GM18511 (cell line): ENCODE results near the gene OR2M5.

Experiments
- ATAC-seq: cut with Tn5 transposase; IDR thresholded peaks from one replicate; pipeline ENCODE4 v1.9.1; 2021; ENCODE audit warnings: mild to moderate bottlenecking, moderate library complexity; ENCODE audit not compliant: unreplicated experiment

The OR2M5 gene

GRCh38 chr1:248144513-248145198, at the start of gene OR2M5:
Gene OR2M5, plus strand, starts transcription at chr1:248145148. Its CDS starts 0 bp downstream, at chr1:248145148.
- ATAC-seq = no peak

- ATAC-seq = no peak
Observed at GRCh38 chr1:248098529-248098928, 46.4 kb upstream of the OR2M5 start.

- ATAC-seq = no peak
Observed at GRCh38 chr1:248102847-248103246, 42.1 kb upstream of the OR2M5 start.

- ATAC-seq = no peak
Observed at GRCh38 chr1:248111157-248111556, 33.8 kb upstream of the OR2M5 start.

- ATAC-seq = no peak
Observed at GRCh38 chr1:248114890-248115289, 30.1 kb upstream of the OR2M5 start.

- no peak for ATAC-seq
Observed at GRCh38 chr1:248127653-248128052, 17.3 kb upstream of the OR2M5 start.

- no peak for ATAC-seq
Observed at GRCh38 chr1:248136811-248137210, 8.1 kb upstream of the OR2M5 start.

- ATAC-seq = no peak
Observed at GRCh38 chr1:248140846-248141245, 4.1 kb upstream of the OR2M5 start.

GRCh38 chr1:248143311-248143710, 1.6 kb upstream of the OR2M5 start:
- ATAC-seq = no peak

- ATAC-seq = no peak
Observed at GRCh38 chr1:248152056-248152827, 7.3 kb downstream of the OR2M5 start.

GRCh38 chr1:248155927-248156326, 11.0 kb downstream of the OR2M5 start:
- no peak for ATAC-seq

GRCh38 chr1:248158758-248159157, 13.8 kb downstream of the OR2M5 start:
- ATAC-seq = no peak

- no peak for ATAC-seq
Observed at GRCh38 chr1:248164031-248164430, 19.1 kb downstream of the OR2M5 start.

- ATAC-seq = no peak
Observed at GRCh38 chr1:248165186-248165585, 20.2 kb downstream of the OR2M5 start.

- ATAC-seq = no peak
Observed at GRCh38 chr1:248174521-248174920, 29.6 kb downstream of the OR2M5 start, which contains the start of gene OR2M2. Gene OR2M2, plus strand, starts transcription at chr1:248174821. Its CDS starts 5,165 bp downstream, at chr1:248179986.

- no peak for ATAC-seq
Observed at GRCh38 chr1:248183996-248184395, 39.0 kb downstream of the OR2M5 start.

- no peak for ATAC-seq
Observed at GRCh38 chr1:248187363-248187762, 42.4 kb downstream of the OR2M5 start.

GRCh38 chr1:248189026-248189425, 44.1 kb downstream of the OR2M5 start:
- no peak for ATAC-seq

GRCh38 chr1:248194117-248194516, 49.2 kb downstream of the OR2M5 start:
- ATAC-seq = no peak
